ENCODE data around the gene DCAF8L2.

- TF ChIP-seq, protein P1, sequence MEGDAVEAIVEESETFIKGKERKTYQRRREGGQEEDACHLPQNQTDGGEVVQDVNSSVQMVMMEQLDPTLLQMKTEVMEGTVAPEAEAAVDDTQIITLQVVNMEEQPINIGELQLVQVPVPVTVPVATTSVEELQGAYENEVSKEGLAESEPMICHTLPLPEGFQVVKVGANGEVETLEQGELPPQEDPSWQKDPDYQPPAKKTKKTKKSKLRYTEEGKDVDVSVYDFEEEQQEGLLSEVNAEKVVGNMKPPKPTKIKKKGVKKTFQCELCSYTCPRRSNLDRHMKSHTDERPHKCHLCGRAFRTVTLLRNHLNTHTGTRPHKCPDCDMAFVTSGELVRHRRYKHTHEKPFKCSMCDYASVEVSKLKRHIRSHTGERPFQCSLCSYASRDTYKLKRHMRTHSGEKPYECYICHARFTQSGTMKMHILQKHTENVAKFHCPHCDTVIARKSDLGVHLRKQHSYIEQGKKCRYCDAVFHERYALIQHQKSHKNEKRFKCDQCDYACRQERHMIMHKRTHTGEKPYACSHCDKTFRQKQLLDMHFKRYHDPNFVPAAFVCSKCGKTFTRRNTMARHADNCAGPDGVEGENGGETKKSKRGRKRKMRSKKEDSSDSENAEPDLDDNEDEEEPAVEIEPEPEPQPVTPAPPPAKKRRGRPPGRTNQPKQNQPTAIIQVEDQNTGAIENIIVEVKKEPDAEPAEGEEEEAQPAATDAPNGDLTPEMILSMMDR (conservative IDR thresholded peaks at IDR 0.05 in 1 of 2, IDR thresholded peaks at IDR 0.05 in 1 of 2; ENCODE audit: extremely low read depth in 1 of 2, insufficient read depth in 1 of 2, low read depth in 1 of 2, low read length in 2 of 2): no peak
- TF ChIP-seq EZH2 (IDR thresholded peaks at IDR 0.05; ENCODE audit: borderline replicate concordance, low read length): no peak
Measured at GRCh38 chrX:27746516-27746915, 156.4 kb downstream of the DCAF8L2 start.

All from mammary epithelial cell (primary cell).